NCI-H128 (cell line): Measurements from ENCODE around the gene GRPEL2.

Experiments used
- DNase-seq: peaks from one replicate; lab custom pipeline; 2025; ENCODE audit not compliant: unreplicated experiment; lab: John Stamatoyannopoulos, UW

GRPEL2 gene

DNA sequence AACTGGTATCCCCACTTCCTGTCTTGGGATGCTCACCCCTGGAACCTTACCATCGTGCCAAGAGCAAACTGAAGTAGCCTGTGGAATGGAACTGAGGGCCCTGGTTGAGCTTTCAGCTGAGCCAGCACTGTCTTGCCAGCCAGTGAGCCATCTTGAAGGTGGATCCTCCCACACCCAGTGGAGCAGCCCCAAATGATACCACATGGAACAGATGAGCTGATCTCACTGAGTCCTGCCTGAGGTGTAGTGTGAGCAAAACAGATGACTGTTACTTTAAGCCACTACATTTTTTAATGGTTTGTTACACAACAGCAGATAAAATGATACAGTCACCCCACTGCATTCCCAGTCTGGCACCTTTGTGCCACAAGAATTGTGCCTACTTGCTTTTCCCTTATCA, 10.4 kb downstream of the GRPEL2 start:
- DNase-seq, result no peak

DNA sequence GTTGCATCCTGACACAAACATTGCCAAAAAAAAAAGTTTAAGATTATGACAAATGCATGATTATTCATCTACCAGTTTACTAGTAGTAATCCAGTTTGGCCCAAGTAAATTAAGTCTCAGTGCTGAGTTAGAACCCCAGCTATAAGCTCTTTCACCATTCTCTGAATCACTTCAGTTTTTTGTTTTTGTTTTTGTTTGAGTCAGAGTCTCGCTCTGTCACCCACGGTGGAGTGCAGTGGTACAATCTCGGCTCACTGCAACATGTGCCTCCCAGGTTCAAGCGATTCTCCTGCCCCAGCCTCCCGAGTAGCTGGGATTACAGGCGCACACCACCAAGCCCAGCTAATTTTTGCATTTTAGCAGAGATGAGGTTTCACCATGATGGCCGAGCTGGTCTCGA, 11.1 kb downstream of the GRPEL2 start:
- DNase-seq, result no peak

DNA sequence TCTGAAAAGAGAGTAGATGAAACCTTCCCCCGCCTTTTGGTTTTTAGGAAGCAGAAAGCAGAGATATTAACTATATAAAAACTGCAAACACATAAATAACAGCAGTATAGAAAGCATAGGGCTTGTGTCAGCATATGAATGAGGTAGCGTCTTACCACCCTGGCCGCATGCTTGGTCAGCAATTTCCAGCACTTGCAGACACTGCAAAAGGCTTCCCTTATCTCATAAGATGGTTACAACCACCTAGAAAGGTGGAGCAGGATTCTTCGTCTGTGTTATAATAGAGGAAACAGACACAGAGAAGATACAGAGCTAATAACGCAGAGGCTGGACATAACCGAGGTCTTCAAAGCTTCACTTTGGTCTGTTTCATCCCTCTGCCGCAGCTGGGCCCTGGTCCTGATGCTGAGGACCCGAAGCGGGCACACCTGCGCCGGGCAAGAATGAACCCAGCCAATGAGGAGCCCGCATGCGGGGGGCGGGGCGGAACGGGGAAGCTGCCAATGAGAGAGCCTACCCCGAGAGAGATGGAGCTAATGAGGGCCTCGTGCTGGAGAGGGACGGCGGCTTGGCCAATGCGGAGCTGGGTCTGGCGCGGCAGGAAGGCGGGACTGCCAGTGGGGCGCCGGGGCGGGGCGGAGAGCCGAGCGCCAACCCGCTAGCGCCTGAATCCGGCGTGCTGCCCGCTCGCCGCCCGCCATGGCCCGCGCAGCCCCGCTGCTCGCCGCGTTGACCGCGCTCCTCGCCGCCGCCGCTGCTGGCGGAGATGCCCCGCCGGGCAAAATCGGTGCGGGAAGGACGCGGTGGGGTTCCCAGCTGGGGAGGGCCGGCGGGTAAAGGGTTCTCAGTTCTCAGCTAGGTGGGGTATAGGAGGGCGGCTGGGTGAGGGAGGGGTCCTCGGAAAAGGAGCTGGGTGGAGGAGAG, 12.3 kb downstream of the GRPEL2 start, which contains the start of gene PCYOX1L:
Gene PCYOX1L (plus strand): TSS at position 677 of the 924 bp plus-strand sequence. CDS start 23 bp downstream, at position 700.
- peak; percentile 89 for DNase-seq

DNA sequence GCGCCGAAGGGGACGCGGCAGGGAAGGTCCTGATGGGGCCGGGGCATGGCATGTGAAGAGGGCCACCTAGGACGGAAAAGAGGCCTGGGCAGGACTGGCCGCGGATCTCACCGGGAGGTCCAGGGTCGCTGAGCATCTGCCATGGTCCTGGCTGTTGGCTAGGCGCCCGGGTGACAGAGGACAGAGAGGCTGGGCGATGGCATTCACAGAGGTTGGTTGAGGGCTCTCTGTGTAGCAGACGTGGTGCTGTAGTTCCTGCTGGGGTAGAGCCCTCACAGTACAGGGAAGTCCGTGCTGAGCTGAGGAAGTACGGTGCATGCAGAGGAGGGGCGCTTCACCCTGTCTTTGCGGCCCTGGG, 13.0 kb downstream of the GRPEL2 start:
- DNase-seq, result no peak

DNA sequence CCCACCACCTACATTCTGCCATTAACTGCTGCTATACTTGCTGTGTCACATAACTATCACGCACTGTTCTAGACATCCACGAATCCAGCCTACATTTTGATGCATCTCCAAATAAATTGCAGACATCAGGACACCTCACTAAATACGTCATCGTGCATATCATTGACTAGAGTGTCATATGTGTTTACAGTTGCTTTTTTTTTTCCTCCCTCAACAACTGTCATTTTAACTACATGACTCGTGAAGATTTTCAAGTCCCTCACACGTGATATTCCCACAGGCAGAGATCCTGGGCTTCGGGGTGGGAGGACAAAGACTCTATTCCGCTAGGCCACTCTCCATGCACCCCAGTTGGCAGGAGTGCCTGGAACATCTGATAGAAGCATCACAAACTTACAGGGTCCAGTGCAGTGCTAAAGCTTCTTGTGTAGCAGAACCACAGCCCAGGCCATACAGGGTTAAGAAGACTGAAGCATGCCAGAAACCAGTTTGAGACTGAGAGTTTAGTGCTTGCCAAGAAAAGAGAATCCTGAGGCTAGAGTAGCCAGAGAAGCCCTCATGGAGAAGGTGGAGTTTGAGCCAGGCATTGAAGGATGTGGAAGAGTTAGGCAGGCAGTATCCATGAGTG, 13.7 kb downstream of the GRPEL2 start:
- no peak for DNase-seq

DNA sequence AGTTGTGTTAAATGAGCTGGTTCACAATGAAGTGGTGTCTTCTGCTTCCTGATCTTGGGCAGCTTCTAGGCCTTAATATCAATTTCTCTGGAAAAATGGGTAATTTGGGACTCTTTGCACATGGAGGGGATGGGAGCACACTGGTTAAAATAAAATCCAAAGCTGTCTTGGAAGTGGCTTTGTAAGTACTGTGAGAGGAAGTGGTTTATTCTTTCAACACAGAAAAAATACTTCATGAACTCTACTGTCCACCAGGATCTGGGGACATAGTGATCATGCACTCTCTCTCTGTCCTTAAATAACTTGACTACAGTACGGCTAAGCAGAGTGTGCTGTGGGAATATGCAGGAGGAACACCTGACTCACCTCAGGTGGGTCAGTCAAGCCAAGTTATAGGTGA, 15.0 kb downstream of the GRPEL2 start:
- no peak for DNase-seq

DNA sequence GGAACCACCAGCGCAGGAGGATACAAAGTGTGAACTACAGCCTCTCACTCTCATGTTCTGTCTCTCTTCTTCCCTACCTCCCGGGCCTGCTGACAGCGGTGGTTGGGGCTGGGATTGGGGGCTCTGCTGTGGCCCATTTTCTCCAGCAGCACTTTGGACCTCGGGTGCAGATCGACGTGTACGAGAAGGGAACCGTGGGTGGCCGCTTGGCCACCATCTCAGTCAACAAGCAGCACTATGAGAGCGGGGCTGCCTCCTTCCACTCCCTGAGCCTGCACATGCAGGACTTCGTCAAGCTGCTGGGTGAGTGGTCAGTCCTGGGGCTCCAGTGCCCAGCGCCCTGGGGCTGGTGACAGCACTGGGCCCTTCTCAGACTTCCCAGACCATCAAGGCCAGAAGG, 17.2 kb downstream of the GRPEL2 start:
- DNase-seq, result no peak

DNA sequence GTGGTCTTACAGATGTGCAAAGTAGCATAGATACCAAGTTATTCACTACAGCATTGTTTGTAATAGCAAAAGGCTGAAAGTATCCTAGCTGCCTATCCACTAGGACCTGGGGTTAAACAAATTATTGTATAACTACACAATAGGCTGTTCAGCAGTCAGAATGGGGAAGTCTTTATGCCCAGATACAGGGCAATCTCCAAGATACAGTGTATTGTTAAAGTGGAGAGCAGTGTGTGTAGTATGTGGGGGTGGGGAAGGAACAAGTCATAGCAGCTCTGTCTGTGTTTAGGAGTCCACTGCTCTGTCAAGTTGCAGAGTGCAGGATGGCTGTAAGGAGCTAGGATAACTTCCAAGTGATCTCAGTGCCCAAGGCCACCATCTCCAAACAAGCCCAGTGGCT, 18.1 kb downstream of the GRPEL2 start:
- no peak for DNase-seq

DNA sequence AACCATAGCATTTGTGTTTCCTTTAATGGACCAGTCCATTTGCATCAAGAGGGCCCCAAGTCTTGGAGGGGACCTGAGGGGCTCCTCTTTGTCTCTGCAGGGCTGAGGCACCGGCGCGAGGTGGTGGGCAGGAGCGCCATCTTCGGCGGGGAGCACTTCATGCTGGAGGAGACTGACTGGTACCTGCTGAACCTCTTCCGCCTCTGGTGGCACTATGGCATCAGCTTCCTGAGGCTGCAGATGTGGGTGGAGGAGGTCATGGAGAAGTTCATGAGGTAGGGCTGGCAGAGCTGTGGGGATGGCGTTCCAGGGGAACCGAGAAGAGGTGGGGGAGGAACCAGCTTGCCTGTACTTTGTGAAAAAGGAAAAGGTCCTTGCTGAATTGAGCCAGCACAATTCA, 18.6 kb downstream of the GRPEL2 start:
- no peak for DNase-seq

DNA sequence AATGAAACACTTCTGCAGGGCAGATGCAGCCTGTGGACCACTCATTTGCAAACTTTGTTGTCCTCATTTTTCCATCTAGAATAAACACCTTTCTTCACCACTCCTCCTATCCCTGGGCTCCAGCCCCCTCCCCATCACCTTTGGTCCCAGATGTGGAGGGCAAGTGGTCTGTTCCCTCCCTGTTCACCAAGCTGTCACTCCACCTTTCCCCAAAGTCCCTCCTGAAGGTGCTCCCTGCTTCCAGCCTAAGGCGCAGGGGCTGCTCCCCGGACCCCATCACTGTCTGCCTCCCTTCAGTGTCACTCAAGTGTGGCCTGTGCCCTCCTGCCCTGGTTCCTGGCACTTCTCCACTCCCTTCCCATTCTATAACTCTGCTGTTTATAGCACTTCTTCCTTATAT, 19.4 kb downstream of the GRPEL2 start:
- no peak for DNase-seq

DNA sequence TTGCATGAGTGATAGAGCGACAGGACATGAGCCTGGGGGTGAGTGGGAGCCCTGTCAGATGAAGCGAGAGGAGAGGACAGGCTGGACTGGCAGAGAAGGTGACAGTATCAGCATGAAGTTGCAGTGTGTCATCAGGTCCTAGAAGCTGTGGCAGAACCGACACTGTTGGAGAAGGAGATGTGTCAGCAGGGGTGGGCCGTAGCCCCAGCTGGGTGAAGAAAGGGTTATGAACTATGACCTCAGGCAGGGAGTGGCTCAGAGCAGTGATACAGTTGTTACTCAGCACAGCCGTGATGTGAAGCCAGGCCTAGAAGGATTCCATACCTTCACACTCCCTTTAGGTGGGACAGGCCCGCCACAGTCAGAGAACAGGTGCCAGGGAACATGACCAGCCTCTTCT, 20.1 kb downstream of the GRPEL2 start:
- no peak for DNase-seq

DNA sequence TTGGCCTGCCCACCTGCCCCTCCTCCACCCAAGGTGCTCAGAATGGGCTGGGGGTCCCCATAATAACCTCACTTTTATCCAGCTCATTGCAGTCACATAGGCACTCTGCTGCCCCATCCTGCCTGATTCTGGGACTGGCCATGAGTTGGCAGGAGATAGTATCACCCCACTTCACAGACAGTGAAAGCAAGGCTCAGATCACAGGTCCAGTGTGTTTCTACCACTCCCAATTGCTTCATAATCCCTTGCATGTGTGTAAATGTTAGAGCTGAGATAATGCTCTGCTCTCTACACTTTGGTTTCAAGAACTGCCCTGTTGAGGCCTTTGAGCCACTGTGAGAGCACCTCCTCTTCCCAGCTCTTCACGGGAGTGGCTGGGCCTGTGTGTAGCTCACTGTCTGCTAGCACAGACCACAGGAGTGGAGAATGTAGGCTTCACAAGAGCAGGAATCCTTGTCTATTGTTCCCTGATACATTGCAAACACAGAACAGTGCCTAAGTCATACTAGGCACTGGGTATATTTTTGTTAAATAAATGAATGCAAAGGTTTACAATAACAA, 20.9 kb downstream of the GRPEL2 start:
- no peak for DNase-seq

DNA sequence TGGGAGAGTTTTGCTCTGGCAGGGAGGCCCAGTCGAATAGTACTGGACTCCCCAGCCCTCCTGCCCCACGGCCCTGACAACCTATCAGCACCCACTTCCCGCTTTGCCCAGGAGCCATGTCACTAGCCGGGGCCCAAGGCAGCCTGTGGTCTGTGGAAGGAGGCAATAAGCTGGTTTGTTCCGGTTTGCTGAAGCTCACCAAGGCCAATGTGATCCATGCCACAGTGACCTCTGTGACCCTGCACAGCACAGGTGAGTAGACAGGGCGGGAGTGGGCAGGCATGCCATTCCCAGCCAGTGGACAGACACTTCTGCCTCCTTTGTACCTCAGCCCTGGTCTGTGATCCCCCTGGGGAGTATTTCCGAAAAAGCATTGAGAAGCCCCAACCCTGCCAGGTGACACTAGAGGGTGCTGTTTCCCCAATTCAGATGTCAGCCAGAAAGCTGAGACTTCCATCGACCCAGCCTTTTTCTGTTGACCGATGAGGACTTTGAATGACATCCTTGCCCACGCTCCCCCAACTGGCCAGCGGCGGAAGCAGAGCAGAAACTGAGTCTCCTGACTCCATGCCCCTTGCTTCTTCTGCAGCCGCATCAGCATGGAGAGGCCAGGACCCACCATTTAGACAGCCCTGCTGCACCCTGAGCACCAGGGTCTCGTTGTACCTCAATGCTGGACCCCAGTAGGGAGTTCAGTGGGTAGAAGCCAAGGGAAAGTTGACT, 22.1 kb downstream of the GRPEL2 start:
- no peak for DNase-seq

DNA sequence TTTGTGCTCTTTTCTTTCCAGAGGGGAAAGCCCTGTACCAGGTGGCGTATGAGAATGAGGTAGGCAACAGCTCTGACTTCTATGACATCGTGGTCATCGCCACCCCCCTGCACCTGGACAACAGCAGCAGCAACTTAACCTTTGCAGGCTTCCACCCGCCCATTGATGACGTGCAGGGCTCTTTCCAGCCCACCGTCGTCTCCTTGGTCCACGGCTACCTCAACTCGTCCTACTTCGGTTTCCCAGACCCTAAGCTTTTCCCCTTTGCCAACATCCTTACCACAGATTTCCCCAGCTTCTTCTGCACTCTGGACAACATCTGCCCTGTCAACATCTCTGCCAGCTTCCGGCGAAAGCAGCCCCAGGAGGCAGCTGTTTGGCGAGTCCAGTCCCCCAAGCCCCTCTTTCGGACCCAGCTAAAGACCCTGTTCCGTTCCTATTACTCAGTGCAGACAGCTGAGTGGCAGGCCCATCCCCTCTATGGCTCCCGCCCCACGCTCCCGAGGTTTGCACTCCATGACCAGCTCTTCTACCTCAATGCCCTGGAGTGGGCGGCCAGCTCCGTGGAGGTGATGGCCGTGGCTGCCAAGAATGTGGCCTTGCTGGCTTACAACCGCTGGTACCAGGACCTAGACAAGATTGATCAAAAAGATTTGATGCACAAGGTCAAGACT, 22.8 kb downstream of the GRPEL2 start:
- no peak for DNase-seq

DNA sequence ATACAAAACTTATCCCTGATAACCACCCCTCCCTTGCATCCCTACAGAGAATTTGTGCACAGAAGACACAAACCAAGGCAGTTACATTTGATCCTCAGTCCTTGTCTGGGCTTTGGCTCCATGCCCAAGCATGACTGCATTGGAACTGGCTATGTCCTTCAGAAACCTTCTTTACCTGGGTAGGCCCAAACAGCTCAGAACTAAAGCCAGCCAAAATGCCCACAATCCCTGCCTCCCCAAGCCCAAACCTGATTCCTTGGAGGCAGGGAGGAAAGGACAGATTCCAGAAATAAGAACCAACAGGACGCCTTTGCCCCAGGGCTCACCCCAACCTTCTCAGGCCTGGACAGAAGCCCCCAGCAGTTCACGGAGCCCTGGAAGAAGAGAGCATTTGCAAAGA, 25.6 kb downstream of the GRPEL2 start:
- no peak for DNase-seq

DNA sequence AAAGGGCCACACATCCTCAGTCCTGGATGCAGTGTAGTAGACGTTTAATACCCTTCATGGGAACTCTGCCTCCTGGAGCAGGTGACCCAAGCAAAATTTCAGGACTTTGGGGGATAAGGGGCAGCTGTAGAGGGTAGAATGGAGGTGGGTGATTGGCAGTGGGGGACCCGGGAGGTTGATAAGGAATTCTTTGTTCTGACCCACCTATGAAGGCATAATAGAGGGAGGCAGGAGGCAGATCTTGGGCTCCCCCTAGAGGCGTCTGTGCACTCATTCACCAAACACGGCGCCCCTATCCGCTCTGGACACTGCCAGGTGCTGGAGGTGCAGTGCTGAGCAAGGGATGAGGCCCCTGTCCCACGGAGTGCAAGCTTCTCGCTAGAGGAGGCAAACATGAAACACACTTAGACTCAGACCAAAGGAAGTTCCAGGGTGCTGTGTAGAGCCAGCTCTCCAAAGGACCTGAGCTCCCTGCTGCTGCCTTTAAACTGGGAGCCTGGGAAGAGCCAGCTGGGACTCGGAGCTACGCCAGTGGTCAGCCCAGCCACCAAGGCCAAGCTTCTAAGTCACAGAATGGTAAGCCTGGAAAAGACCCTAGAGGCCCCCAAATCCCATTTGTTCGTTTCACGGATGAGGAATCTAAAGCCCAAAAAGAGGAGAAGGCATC, 26.1 kb downstream of the GRPEL2 start:
- no peak for DNase-seq

DNA sequence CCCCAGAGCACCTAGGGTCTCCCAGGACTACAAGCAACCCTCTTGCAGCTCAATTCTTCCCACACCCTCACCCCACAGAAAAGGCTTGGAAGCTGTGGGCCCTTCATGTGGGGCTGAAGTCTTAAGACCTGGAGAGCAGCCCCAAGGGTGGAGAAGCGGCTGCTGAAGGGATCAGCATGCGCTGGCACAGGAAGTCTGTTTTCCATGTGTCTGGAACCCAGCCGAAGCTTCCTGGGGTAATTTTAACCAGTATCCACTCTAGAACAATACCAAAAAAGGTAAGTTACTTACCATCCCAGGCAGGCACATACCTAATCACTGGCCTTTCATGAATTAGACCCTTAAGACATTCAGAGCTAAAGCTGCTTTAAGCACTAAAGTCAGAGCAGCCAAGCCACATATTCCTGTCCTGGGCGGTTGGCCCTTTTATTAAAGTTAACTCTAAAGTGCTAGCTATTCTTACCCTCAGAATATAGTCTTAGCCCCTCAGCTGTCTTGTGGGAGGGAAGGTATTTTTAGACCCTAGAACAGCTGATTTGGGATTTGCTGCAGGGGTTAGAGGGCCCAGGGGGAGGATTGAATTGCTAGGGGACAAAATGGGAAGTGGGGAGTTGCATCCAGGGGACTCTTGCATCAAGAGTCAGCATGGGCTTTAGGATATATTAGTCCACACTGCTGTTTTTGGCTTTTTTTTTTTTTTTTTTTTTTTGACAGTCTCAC, 26.9 kb downstream of the GRPEL2 start:
- no peak for DNase-seq

DNA sequence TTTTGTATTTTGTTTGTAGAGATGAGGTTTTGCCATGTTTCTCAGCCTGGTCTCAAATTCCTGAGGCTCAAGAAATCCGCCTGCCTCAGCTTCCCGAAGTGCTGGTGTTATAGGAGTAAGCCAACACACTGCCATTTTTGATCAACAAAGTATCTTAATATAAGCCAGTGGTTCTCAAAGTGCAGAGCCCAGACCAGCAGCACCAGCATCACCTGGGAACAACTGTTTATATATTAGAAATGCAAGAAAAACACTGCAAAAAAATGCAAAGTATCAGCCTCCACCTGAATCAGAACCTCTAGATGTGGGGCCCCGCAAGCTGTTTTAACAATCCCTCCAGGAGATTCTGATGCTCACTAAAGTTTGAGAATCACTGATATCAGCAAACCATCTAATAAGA, 27.6 kb downstream of the GRPEL2 start:
- DNase-seq, result no peak

DNA sequence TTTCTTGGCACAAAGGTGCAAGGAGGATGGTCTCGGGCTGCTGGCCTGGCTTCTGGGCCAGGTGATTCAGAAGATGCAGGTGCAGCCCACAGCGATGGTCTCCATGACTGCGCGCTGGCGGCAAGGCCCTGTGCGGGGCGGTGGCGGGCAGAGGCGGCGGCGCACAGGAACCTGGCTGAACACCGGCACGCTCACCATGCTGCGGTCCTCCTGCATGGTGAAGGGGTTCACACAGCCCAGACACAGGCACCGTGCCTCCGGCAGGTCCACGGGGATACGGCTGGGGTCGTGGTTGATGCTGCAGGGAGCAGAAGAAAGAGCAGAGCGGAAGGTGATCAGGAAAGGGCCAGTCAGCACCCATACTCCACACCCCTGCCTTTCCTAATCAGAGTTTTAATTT, 29.0 kb downstream of the GRPEL2 start:
- no peak for DNase-seq

DNA sequence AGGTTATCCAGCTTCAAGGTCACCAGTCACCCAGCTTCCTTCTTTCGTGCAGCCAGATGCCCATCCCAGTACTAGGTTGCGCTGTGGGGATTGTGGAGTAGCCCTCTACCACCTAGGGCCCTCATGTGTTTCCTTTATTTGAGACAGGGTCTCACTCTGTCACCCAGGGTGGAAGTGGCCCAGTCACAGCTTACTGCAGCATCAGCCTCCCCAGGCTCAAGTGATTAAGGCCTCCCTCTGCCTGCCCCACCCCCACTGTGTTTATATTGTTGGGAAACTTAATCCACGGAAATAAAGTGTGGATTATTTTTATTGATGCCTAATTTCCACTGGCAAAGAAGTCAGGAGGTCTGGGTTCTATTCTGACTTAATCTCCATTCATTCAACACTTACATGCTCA, 29.5 kb downstream of the GRPEL2 start:
- no peak for DNase-seq
